Immature natural killer cell (primary cell): Measurements from ENCODE around the gene GULP1. TPM values are rescaled to one million over a fixed set of nuclear protein-coding genes. Genes with fewer than 3 reads are reported as not detected.
A peak's percentile ranks its signal among the peaks of the same experiment; 100 is the strongest.

ENCODE experiments used
- DNase-seq, 3 donors: peaks; one replicate each; pipeline ENCODE4 v3.0.0; 2022; ENCODE audit warnings: mixed read lengths in 1 of 3
- H3K27ac Mint-ChIP-seq, 6 donors: one replicate each; pipeline ENCODE4 v1.8.0; 2020; ENCODE audit warnings: mixed read lengths in 6 of 6, mild to moderate bottlenecking in 5 of 6, inconsistent platforms in 4 of 6, moderate library complexity in 3 of 6
- H3K27me3 Mint-ChIP-seq, 3 donors: one replicate each; pipeline ENCODE4 v1.8.0; 2020 to 2021; ENCODE audit warnings: low read depth in 3 of 3, mild to moderate bottlenecking in 3 of 3, mixed read lengths in 3 of 3, moderate library complexity in 3 of 3, inconsistent platforms in 1 of 3
- H3K36me3 Mint-ChIP-seq, 3 donors: one replicate each; pipeline ENCODE4 v1.8.0; 2020; ENCODE audit warnings: mixed read lengths in 3 of 3, inconsistent platforms in 2 of 3, mild to moderate bottlenecking in 2 of 3
- H3K4me1 Mint-ChIP-seq, 2 donors: one replicate each; pipeline ENCODE4 v1.8.0; 2020; ENCODE audit warnings: inconsistent platforms in 2 of 2, mild to moderate bottlenecking in 2 of 2, mixed read lengths in 2 of 2, moderate library complexity in 1 of 2
- H3K4me3 Mint-ChIP-seq, 5 donors: one replicate each; pipeline ENCODE4 v1.8.0; 2020; ENCODE audit warnings: mild to moderate bottlenecking in 5 of 5, mixed read lengths in 5 of 5, inconsistent platforms in 3 of 5, moderate library complexity in 3 of 5
- H3K9me3 Mint-ChIP-seq, 6 donors: one replicate each; pipeline ENCODE4 v1.8.0; 2020; ENCODE audit warnings: mild to moderate bottlenecking in 6 of 6, mixed read lengths in 6 of 6, inconsistent platforms in 4 of 6, moderate library complexity in 3 of 6
- polyA plus RNA-seq, 3 donors: library from polyadenylated mRNA; unstranded; fragments of 300-500 nt; fragmentation: Illumina TruSeq; gene quantifications; one replicate each; pipeline ENCODE4 v1.2.3, GENCODE V29; 2021

GULP1 gene
- polyA plus RNA-seq, 3 donors from 2014 or later = not detected

- Mint-ChIP-seq H3K9me3 (peaks cover 0 to 16% (median 7%) of the 10 kb centered on the region in 6 donors), H3K27ac (no peak overlapping the region), H3K27me3 (peaks cover 0 to 4% (median 0%) of the 10 kb centered on the region in 3 donors)
Measured at GRCh38 chr2:188319838-188320237, 28.2 kb downstream of the GULP1 start.

GRCh38 chr2:188320861-188321260, 29.2 kb downstream of the GULP1 start:
- H3K27me3 Mint-ChIP-seq = peaks cover 0 to 4% (median 0%) of the 10 kb centered on the region in 3 donors
- DNase-seq = no peak
- H3K27ac Mint-ChIP-seq = no peak overlapping the region
- no peak overlapping the region for H3K4me3 Mint-ChIP-seq
- H3K9me3 Mint-ChIP-seq = peaks cover 0 to 20% (median 7%) of the 10 kb centered on the region in 6 donors
- H3K36me3 Mint-ChIP-seq = no peaks in the 10 kb centered on the region
- no peaks in the 10 kb centered on the region for H3K4me1 Mint-ChIP-seq

More at GRCh38 chr2:188319838-188320237, 28.2 kb downstream of the GULP1 start:
- Mint-ChIP-seq H3K4me1 (no peaks in the 10 kb centered on the region), H3K4me3 (no peak overlapping the region), H3K36me3 (no peaks in the 10 kb centered on the region)
- no peak for DNase-seq

- Mint-ChIP-seq H3K9me3 (peaks cover 0 to 14% (median 6%) of the 10 kb centered on the region in 6 donors), H3K4me3 (no peak overlapping the region), H3K36me3 (no peaks in the 10 kb centered on the region), H3K27ac (peak overlapping the region in 1 of 6 donors; percentile 12), H3K4me1 (no peaks in the 10 kb centered on the region), H3K27me3 (peaks cover 0 to 2% (median 0%) of the 10 kb centered on the region in 3 donors)
- DNase-seq = no peak
Measured at GRCh38 chr2:188322569-188323551, 31.2 kb downstream of the GULP1 start.

DNA sequence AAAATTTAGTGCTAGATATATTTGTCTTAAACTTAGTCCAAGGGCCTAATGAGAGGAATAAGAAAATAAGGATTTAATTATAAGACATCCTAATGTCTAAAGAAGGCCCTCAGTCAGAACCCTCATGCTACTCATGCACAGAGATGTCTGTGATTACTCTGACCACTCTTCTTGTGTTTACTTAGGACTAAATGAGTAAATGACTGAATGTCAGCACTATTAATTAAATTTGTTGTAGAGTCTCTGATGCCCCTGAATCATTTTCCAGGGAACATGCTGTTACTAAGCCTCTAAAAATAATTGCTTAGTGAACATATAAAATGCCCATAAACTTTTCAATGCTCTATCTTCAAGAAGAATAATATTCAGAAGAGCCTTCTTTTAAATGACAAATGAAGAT, 32.4 kb downstream of the GULP1 start:
- Mint-ChIP-seq H3K4me1 (no peaks in the 10 kb centered on the region), H3K27ac (no peak overlapping the region), H3K9me3 (peaks cover 0 to 14% (median 6%) of the 10 kb centered on the region in 6 donors), H3K4me3 (no peak overlapping the region), H3K36me3 (no peaks in the 10 kb centered on the region), H3K27me3 (peaks cover 0 to 2% (median 0%) of the 10 kb centered on the region in 3 donors)
- DNase-seq = no peak

DNA sequence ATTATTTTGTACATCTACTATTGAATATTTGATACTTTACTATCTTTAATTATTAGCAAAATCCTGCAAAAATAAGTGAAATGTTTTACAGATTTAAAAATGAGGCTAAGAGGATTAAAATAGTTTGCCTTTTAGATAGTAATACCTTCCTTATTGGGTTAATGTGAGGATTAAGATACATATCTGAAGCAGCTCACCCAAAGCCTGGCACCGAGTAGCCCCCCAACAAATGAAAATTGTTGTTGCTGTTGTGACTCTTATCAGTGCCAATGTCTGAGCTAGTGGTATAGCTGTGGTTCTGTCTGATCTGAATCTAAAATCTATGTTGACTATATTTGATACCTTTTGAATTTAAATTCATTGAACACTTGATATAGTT, 34.6 kb downstream of the GULP1 start:
- Mint-ChIP-seq H3K4me1 (no peaks in the 10 kb centered on the region), H3K9me3 (peaks cover 0 to 10% (median 4%) of the 10 kb centered on the region in 6 donors), H3K36me3 (no peaks in the 10 kb centered on the region), H3K27ac (no peak overlapping the region), H3K27me3 (no peaks in the 10 kb centered on the region), H3K4me3 (no peak overlapping the region)
- no peak for DNase-seq

DNA sequence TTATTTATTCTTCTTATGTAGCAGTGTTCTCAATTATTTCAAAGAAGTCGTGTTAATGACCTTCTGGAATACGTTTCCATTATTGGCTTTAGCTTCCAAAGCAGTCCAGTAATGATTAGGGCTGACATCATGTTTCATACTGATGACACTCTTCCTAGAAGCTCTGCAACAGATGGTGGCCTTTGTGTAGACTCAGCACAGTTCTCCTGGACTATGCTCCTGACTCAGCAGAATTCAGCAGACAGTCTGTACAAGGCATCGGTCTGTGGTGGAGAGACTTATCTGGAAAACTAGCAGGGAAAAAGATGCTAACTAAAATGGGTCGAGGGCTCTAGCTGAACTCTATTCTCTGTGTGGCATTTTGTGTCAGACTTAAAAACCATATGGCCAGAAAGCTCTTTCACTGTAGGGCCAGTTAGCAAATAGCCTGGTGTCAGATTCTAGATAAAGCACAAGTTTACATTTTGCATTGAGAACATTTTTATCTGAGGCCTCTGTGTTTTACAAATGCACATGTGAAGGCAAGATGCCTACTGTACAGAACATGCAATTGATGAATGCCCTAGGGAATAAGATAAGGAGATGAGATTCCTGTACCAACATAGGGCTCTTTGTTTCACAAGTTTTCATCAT, 35.1 kb downstream of the GULP1 start:
- no peaks in the 10 kb centered on the region for H3K4me1 Mint-ChIP-seq
- H3K27me3 Mint-ChIP-seq = no peaks in the 10 kb centered on the region
- H3K9me3 Mint-ChIP-seq = peaks cover 0 to 10% (median 4%) of the 10 kb centered on the region in 6 donors
- H3K27ac Mint-ChIP-seq = no peak overlapping the region
- DNase-seq = no peak
- no peak overlapping the region for H3K4me3 Mint-ChIP-seq
- H3K36me3 Mint-ChIP-seq = no peaks in the 10 kb centered on the region

- H3K27me3 Mint-ChIP-seq = no peaks in the 10 kb centered on the region
- no peaks in the 10 kb centered on the region for H3K36me3 Mint-ChIP-seq
- H3K9me3 Mint-ChIP-seq = peaks cover 0 to 14% (median under 1%) of the 10 kb centered on the region in 6 donors
- no peak overlapping the region for H3K27ac Mint-ChIP-seq
- no peak for DNase-seq
- H3K4me1 Mint-ChIP-seq = no peaks in the 10 kb centered on the region
- no peak overlapping the region for H3K4me3 Mint-ChIP-seq
Measured at GRCh38 chr2:188327518-188328213, 36.0 kb downstream of the GULP1 start.

GRCh38 chr2:188328419-188328818, 36.7 kb downstream of the GULP1 start:
- no peak overlapping the region for H3K27ac Mint-ChIP-seq
- DNase-seq = no peak
- H3K9me3 Mint-ChIP-seq = peaks cover 0 to 14% (median 2%) of the 10 kb centered on the region in 6 donors
- no peaks in the 10 kb centered on the region for H3K27me3 Mint-ChIP-seq
- no peaks in the 10 kb centered on the region for H3K4me1 Mint-ChIP-seq
- no peak overlapping the region for H3K4me3 Mint-ChIP-seq
- H3K36me3 Mint-ChIP-seq = no peaks in the 10 kb centered on the region

DNA sequence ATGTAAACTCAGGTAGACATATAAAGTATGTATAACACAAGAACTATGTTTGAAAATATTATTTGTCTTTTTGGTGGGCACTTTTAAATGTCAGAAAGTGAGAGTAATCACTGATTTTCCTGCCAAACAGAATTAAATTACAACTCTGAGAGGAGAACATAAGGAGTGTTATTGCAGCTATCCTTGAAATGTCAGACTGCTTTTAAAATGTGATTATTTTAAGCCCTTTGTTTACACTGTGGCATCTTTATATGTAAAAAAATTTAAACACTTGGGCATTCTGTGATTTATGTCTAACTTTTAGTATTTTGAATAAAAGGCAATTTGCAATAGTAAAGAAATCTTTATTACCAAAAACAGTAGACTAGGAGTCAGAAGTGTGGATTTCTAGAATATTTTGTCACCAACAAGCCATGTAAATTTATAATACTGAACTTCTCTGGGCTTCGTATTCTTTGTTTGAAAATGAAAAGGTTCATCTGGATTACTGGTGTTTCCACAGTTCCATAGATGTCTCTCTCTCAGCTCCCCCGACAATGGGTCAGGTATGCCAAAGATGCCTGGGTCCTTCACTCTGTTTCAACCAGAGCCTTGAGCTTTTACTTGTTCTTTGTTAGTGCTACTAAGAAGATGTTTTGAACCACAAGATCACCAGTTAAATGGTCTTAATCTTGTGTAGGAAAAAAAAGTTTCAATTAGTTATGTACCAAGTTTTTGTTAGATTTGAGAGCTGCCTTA, 38.8 kb downstream of the GULP1 start:
- no peaks in the 10 kb centered on the region for H3K36me3 Mint-ChIP-seq
- H3K27me3 Mint-ChIP-seq = peaks cover 0 to 2% (median 0%) of the 10 kb centered on the region in 3 donors
- no peaks in the 10 kb centered on the region for H3K4me1 Mint-ChIP-seq
- no peak overlapping the region for H3K27ac Mint-ChIP-seq
- H3K9me3 Mint-ChIP-seq = peaks cover 0 to 28% (median 2%) of the 10 kb centered on the region in 6 donors
- no peak for DNase-seq
- no peak overlapping the region for H3K4me3 Mint-ChIP-seq

DNA sequence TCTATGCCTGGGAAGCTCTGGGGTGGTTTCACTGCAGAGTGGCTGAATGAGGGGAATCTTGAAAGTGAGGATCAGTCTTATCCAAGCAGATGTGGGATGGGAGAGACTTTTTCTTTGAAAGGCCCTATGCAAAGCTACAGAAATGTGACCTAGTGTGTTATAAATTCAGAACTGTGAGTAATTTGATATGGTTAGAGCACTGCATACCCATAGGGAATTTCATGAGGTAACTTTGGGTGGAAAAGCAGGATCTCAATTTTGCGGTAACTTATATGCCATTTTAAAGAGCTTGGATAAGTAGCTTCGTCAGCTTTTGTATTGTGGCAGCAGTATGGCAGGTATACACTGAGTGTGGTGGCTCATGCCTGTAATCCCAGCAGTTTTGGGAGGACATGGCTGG, 40.9 kb downstream of the GULP1 start:
- Mint-ChIP-seq H3K27me3 (peaks cover 0 to 3% (median 2%) of the 10 kb centered on the region in 3 donors), H3K36me3 (no peaks in the 10 kb centered on the region), H3K9me3 (peaks cover 0 to 23% (median 4%) of the 10 kb centered on the region in 6 donors), H3K4me1 (no peaks in the 10 kb centered on the region), H3K4me3 (no peak overlapping the region), H3K27ac (no peak overlapping the region)
- no peak for DNase-seq

- no peaks in the 10 kb centered on the region for H3K36me3 Mint-ChIP-seq
- H3K27me3 Mint-ChIP-seq = peaks cover 0 to 3% (median 2%) of the 10 kb centered on the region in 3 donors
- H3K9me3 Mint-ChIP-seq = peaks cover 0 to 23% (median 4%) of the 10 kb centered on the region in 6 donors
- no peak overlapping the region for H3K27ac Mint-ChIP-seq
- no peak for DNase-seq
- no peak overlapping the region for H3K4me3 Mint-ChIP-seq
- no peaks in the 10 kb centered on the region for H3K4me1 Mint-ChIP-seq
Measured at GRCh38 chr2:188333751-188334524, 42.3 kb downstream of the GULP1 start.

GRCh38 chr2:188338463-188338862, 46.8 kb downstream of the GULP1 start:
- Mint-ChIP-seq H3K4me3 (no peak overlapping the region), H3K9me3 (peaks cover 0 to 38% (median 4%) of the 10 kb centered on the region in 6 donors), H3K36me3 (no peaks in the 10 kb centered on the region), H3K4me1 (no peaks in the 10 kb centered on the region), H3K27ac (no peak overlapping the region), H3K27me3 (peaks cover 0 to 3% (median 3%) of the 10 kb centered on the region in 3 donors)
- DNase-seq = no peak
